Measurements from ENCODE around the gene OR5AL1. TPM values are rescaled to one million over a fixed set of nuclear protein-coding genes. Genes with fewer than 3 reads are reported as not detected.

Gene OR5AL1
- total and polyA plus RNA-seq, 10 of the 15 experiments (the other 5 are each of a cell fraction or from before 2014, with no cell fraction given), result not detected

DNA sequence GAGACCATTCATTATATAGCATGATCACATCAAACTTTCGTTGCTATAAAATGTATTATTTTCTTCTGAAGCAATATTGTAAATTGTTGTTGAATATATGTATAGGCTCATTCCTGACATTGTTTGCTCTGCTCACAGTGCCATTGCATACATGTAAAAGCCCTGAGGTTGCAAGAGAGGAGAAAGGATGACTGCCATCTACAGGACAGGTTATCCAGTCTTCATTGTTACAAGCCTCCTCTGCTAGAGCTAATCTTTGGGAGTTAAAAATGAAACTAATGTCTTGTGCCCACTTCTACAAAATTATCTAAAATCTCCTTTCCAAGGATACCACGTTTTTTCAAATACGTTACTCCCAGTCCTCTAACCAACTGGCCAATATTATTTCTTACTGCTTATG lies 16.4 kb upstream of the OR5AL1 start:
- intact Hi-C loops (cut with micrococcal nuclease; ENCODE audit: unreplicated experiment) (no loop called here), in situ Hi-C loops (cut with MboI) (no loop called here)
- no peaks in the 10 kb centered on the region for H3K9me3 ChIP-seq (replicated peaks; ENCODE audit: control insufficient read depth, insufficient read depth, low read length)
- H3K4me1 ChIP-seq (ENCODE audit: control insufficient read depth, insufficient read depth, low read length), result no peaks in the 10 kb centered on the region
- H3K79me2 ChIP-seq (ENCODE audit: control insufficient read depth, insufficient read depth, low read length), result no peaks in the 10 kb centered on the region
- H3K9ac ChIP-seq (ENCODE audit: control insufficient read depth, insufficient read depth, low read length), result no peak overlapping the region
- SMC1A ChIA-PET (ENCODE audit: uncharacterized antibody, unreplicated experiment), result no interaction called here
- no peak for TF ChIP-seq EED (IDR thresholded peaks at IDR 0.05; ENCODE audit: low read depth)
- TF ChIP-seq, protein P1, sequence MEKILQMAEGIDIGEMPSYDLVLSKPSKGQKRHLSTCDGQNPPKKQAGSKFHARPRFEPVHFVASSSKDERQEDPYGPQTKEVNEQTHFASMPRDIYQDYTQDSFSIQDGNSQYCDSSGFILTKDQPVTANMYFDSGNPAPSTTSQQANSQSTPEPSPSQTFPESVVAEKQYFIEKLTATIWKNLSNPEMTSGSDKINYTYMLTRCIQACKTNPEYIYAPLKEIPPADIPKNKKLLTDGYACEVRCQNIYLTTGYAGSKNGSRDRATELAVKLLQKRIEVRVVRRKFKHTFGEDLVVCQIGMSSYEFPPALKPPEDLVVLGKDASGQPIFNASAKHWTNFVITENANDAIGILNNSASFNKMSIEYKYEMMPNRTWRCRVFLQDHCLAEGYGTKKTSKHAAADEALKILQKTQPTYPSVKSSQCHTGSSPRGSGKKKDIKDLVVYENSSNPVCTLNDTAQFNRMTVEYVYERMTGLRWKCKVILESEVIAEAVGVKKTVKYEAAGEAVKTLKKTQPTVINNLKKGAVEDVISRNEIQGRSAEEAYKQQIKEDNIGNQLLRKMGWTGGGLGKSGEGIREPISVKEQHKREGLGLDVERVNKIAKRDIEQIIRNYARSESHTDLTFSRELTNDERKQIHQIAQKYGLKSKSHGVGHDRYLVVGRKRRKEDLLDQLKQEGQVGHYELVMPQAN (conservative IDR thresholded peaks at IDR 0.05), result no peak
- TF ChIP-seq CREM (IDR thresholded peaks at IDR 0.05; ENCODE audit: low read depth), result no peak
- TF ChIP-seq, protein P2, sequence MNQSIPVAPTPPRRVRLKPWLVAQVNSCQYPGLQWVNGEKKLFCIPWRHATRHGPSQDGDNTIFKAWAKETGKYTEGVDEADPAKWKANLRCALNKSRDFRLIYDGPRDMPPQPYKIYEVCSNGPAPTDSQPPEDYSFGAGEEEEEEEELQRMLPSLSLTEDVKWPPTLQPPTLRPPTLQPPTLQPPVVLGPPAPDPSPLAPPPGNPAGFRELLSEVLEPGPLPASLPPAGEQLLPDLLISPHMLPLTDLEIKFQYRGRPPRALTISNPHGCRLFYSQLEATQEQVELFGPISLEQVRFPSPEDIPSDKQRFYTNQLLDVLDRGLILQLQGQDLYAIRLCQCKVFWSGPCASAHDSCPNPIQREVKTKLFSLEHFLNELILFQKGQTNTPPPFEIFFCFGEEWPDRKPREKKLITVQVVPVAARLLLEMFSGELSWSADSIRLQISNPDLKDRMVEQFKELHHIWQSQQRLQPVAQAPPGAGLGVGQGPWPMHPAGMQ (IDR thresholded peaks at IDR 0.05; ENCODE audit: borderline replicate concordance), result no peak
- TF ChIP-seq STAT1 (conservative IDR thresholded peaks at IDR 0.05), result no peak
- no peak for TF ChIP-seq RELA (IDR thresholded peaks at IDR 0.05; ENCODE audit: borderline replicate concordance, partially characterized antibody)
- TF ChIP-seq, protein P3, sequence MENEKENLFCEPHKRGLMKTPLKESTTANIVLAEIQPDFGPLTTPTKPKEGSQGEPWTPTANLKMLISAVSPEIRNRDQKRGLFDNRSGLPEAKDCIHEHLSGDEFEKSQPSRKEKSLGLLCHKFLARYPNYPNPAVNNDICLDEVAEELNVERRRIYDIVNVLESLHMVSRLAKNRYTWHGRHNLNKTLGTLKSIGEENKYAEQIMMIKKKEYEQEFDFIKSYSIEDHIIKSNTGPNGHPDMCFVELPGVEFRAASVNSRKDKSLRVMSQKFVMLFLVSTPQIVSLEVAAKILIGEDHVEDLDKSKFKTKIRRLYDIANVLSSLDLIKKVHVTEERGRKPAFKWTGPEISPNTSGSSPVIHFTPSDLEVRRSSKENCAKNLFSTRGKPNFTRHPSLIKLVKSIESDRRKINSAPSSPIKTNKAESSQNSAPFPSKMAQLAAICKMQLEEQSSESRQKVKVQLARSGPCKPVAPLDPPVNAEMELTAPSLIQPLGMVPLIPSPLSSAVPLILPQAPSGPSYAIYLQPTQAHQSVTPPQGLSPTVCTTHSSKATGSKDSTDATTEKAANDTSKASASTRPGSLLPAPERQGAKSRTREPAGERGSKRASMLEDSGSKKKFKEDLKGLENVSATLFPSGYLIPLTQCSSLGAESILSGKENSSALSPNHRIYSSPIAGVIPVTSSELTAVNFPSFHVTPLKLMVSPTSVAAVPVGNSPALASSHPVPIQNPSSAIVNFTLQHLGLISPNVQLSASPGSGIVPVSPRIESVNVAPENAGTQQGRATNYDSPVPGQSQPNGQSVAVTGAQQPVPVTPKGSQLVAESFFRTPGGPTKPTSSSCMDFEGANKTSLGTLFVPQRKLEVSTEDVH (IDR thresholded peaks at IDR 0.05; ENCODE audit: low read depth, partially characterized antibody), result no peak
- TF ChIP-seq, protein P4, sequence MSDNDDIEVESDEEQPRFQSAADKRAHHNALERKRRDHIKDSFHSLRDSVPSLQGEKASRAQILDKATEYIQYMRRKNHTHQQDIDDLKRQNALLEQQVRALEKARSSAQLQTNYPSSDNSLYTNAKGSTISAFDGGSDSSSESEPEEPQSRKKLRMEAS (IDR thresholded peaks at IDR 0.05; ENCODE audit: low read depth, low read length), result no peak
- TF ChIP-seq CHD1 (IDR thresholded peaks at IDR 0.05; ENCODE audit: low read depth, low read length), result no peak
- TF ChIP-seq SMAD1 (IDR thresholded peaks at IDR 0.05; ENCODE audit: low read depth, partially characterized antibody), result no peak
- TF ChIP-seq, protein P5, sequence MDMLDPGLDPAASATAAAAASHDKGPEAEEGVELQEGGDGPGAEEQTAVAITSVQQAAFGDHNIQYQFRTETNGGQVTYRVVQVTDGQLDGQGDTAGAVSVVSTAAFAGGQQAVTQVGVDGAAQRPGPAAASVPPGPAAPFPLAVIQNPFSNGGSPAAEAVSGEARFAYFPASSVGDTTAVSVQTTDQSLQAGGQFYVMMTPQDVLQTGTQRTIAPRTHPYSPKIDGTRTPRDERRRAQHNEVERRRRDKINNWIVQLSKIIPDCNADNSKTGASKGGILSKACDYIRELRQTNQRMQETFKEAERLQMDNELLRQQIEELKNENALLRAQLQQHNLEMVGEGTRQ (IDR thresholded peaks at IDR 0.05; ENCODE audit: borderline replicate concordance, low read depth, low read length), result no peak
- no peak for TF ChIP-seq TCF3 (IDR thresholded peaks at IDR 0.05; ENCODE audit: borderline replicate concordance, insufficient read depth, low read depth, low read length)
- WGBS (ENCODE audit: insufficient coverage, insufficient replicate concordance, low lambda C conversion rate, missing lambda C conversion rate), result 8% methylated on average over 3 of the region's 3 CpGs
- POLR2A ChIA-PET, result no interaction called here
- DNase-seq (ENCODE audit: low read depth, low spot score), result no peak
- CTCF ChIA-PET, result no interaction called here
- BruUV-seq (replicated peaks), result no TSS peak
- H3K27me3 ChIP-seq (replicated peaks in 1 of 2; ENCODE audit: control insufficient read depth in 2 of 2, insufficient read depth in 2 of 2, low read length in 1 of 2), result no peaks in the 10 kb centered on the region
- H4K20me1 ChIP-seq (ENCODE audit: control insufficient read depth, insufficient read depth), result no peaks in the 10 kb centered on the region
- RAD21 ChIA-PET (ENCODE audit: unreplicated experiment), result no interaction called here
- H3K4me2 ChIP-seq (ENCODE audit: control insufficient read depth, insufficient read depth), result no peak overlapping the region
- FAIRE-seq, result no peak
- H3K4me3 ChIP-seq, result no peak overlapping the region
- H2AFZ ChIP-seq (ENCODE audit: control insufficient read depth, low read depth, low read length), result no peak overlapping the region
- H3K27ac ChIP-seq (ENCODE audit: control insufficient read depth, insufficient read depth), result no peak overlapping the region
- no peak for ATAC-seq
- H3K36me3 ChIP-seq (ENCODE audit: control insufficient read depth in 2 of 2, insufficient read depth in 2 of 2, low read length in 1 of 2), result no peaks in the 10 kb centered on the region
